Astrocyte (in vitro differentiated cells and primary cell): ENCODE results near the gene IVNS1ABP. TPM values are rescaled to one million over a fixed set of nuclear protein-coding genes. Genes with fewer than 3 reads are reported as not detected.

ENCODE experiments used
- DNase-seq: peaks from one replicate; pipeline ENCODE4 v3.0.0-alpha.2; 2010; ENCODE audit warnings: low read depth
- FAIRE-seq: peaks from 2 replicates; lab custom pipeline; 2011; peaks lifted over from hg19 to GRCh38; lab: Jason Lieb, UNC
- H2AFZ ChIP-seq: 2 replicates; pipeline ENCODE4 v1.6.0; 2012; ENCODE audit warnings: low read depth, low read length, inconsistent platforms
- H3K27ac ChIP-seq: 2 replicates; pipeline ENCODE4 v1.5.1; 2011; ENCODE audit warnings: low read depth, low read length, inconsistent platforms
- H3K27me3 ChIP-seq: 2 replicates; pipeline ENCODE4 v1.6.0; 2011; ENCODE audit warnings: low read length, inconsistent platforms; ENCODE audit not compliant: insufficient read depth
- H3K36me3 ChIP-seq: 2 replicates; pipeline ENCODE4 v1.5.1; 2011; ENCODE audit warnings: low read length, inconsistent platforms; ENCODE audit not compliant: insufficient read depth
- H3K4me1 ChIP-seq: 2 replicates; pipeline ENCODE4 v1.5.1; 2011; ENCODE audit warnings: low read length, inconsistent platforms; ENCODE audit not compliant: insufficient read depth
- H3K4me2 ChIP-seq: 2 replicates; pipeline ENCODE4 v1.6.0; 2012; ENCODE audit warnings: low read length, inconsistent platforms
- H3K4me3 ChIP-seq: 2 replicates; pipeline ENCODE4 v1.5.1; 2011; ENCODE audit warnings: low read depth, mild to moderate bottlenecking, low read length, inconsistent platforms; ENCODE audit not compliant: insufficient read depth
- H3K79me2 ChIP-seq: 2 replicates; pipeline ENCODE4 v1.6.0; 2012; ENCODE audit warnings: mild to moderate bottlenecking, low read length, inconsistent platforms; ENCODE audit not compliant: insufficient read depth
- H3K9ac ChIP-seq: 2 replicates; pipeline ENCODE4 v1.6.0; 2012; ENCODE audit warnings: mild to moderate bottlenecking, low read length, inconsistent platforms
- H3K9me3 ChIP-seq: 2 replicates; pipeline ENCODE4 v1.5.1; 2012; ENCODE audit warnings: low read depth, mild to moderate bottlenecking, low read length, inconsistent platforms; ENCODE audit not compliant: insufficient read depth
- H4K20me1 ChIP-seq: 2 replicates; pipeline ENCODE4 v1.6.0; 2012; ENCODE audit warnings: low read length, inconsistent platforms; ENCODE audit not compliant: insufficient read depth
- H3K27ac Mint-ChIP-seq: one replicate; pipeline ENCODE4 v1.8.0; 2021; ENCODE audit warnings: mild to moderate bottlenecking, mixed read lengths; ENCODE audit not compliant: unreplicated experiment
- H3K27me3 Mint-ChIP-seq: one replicate; pipeline ENCODE4 v1.8.0; 2021; ENCODE audit warnings: low read depth, mixed read lengths; ENCODE audit not compliant: unreplicated experiment
- H3K36me3 Mint-ChIP-seq: one replicate; pipeline ENCODE4 v1.8.0; 2021; ENCODE audit warnings: low read depth, mixed read lengths; ENCODE audit not compliant: unreplicated experiment
- H3K4me1 Mint-ChIP-seq: one replicate; pipeline ENCODE4 v1.8.0; 2021; ENCODE audit warnings: low read depth, mixed read lengths; ENCODE audit not compliant: unreplicated experiment
- H3K4me3 Mint-ChIP-seq: one replicate; pipeline ENCODE4 v1.8.0; 2021; ENCODE audit warnings: mild to moderate bottlenecking, moderate library complexity, mixed read lengths; ENCODE audit not compliant: unreplicated experiment
- H3K9me3 Mint-ChIP-seq: one replicate; pipeline ENCODE4 v1.8.0; 2021; ENCODE audit warnings: mild to moderate bottlenecking, mixed read lengths; ENCODE audit not compliant: unreplicated experiment
- CTCF ChIP-seq: IDR thresholded peaks from 2 replicates; pipeline ENCODE4 v1.5.1; 2011; ENCODE audit warnings: low read depth, mild to moderate bottlenecking, inconsistent platforms, low read length, moderate library complexity; ENCODE audit not compliant: insufficient read depth
- EZH2 ChIP-seq: IDR thresholded peaks from 2 replicates; pipeline ENCODE4 v1.6.1; 2012; ENCODE audit warnings: mild to moderate bottlenecking, low read length, inconsistent platforms; ENCODE audit not compliant: insufficient read depth
- total RNA-seq: library from RNA; stranded (reverse); gene quantifications from 2 replicates; pipeline ENCODE4 v1.2.1, GENCODE V29; 2021

The IVNS1ABP gene
- total RNA-seq, 1 donor from 2014 or later, result 107 TPM

DNA sequence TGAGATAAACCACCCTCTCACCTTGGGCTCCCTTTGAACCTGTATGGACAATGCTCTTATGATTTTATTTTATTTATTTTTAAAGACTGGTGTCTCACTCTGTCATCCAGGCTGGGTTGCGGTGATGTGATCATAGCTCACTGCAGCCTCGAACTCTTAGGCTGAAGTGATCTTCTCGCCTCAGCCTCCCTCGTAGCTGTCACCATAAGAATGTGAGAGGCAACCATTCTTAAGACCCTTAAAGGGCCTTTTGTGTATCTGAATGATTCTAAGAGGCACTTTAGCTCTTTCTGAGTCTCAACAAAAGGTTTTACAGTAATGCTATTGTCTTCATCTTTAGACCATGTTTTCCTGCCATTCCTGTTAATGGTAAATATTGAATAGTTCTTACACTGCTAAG is 67.0 kb downstream of the IVNS1ABP start:
- Histone ChIP-seq H3K36me3 (no peaks in the 10 kb centered on the region), H3K4me1 (no peaks in the 10 kb centered on the region), H3K79me2 (no peaks in the 10 kb centered on the region), H3K4me2 (no peak overlapping the region), H2AFZ (no peak overlapping the region), H3K4me3 (no peak overlapping the region), H3K9me3 (no peaks in the 10 kb centered on the region), H3K27ac (no peak overlapping the region), H3K27me3 (no peaks in the 10 kb centered on the region), H4K20me1 (no peaks in the 10 kb centered on the region), H3K9ac (no peak overlapping the region)
- Mint-ChIP-seq H3K9me3 (no peaks in the 10 kb centered on the region), H3K4me1 (no peaks in the 10 kb centered on the region), H3K27me3 (no peaks in the 10 kb centered on the region), H3K36me3 (no peaks in the 10 kb centered on the region), H3K4me3 (no peak overlapping the region), H3K27ac (no peak overlapping the region)
- no peak for DNase-seq
- FAIRE-seq, result no peak
- TF ChIP-seq CTCF, result no peak
- no peak for TF ChIP-seq EZH2

DNA sequence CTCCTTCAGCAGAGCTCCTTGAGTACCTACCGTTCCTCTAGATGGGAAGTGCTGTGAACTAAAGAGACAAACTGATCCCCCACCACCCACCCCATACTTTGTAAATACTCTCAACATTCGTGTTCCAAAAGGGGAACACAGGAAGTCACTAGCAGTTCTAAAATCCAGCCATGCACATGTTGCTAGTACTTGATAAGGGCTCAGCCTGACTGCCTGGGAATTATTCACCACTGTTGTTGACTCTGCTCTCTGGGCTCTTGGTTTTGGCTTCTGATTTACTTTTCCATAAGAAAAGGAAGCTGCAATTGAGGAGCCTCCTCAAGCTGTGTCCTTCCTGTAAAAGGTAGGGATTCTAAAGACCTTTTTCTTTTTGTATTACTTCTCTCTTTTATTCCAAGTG is 67.5 kb downstream of the IVNS1ABP start:
- no peak for FAIRE-seq
- H2AFZ ChIP-seq, result no peak overlapping the region
- no peaks in the 10 kb centered on the region for H3K79me2 ChIP-seq
- H3K27ac Mint-ChIP-seq, result no peak overlapping the region
- no peaks in the 10 kb centered on the region for H3K4me1 Mint-ChIP-seq
- no peaks in the 10 kb centered on the region for H3K36me3 Mint-ChIP-seq
- no peaks in the 10 kb centered on the region for H3K9me3 ChIP-seq
- TF ChIP-seq CTCF (no peak), EZH2 (no peak)
- no peaks in the 10 kb centered on the region for H3K27me3 Mint-ChIP-seq
- no peaks in the 10 kb centered on the region for H3K4me1 ChIP-seq
- no peak overlapping the region for H3K4me2 ChIP-seq
- H3K36me3 ChIP-seq, result no peaks in the 10 kb centered on the region
- H3K4me3 Mint-ChIP-seq, result no peak overlapping the region
- no peaks in the 10 kb centered on the region for H3K27me3 ChIP-seq
- H3K4me3 ChIP-seq, result no peak overlapping the region
- DNase-seq, result no peak
- H4K20me1 ChIP-seq, result no peaks in the 10 kb centered on the region
- H3K27ac ChIP-seq, result no peak overlapping the region
- H3K9me3 Mint-ChIP-seq, result no peaks in the 10 kb centered on the region
- H3K9ac ChIP-seq, result no peak overlapping the region

Other genes with a start within 250 kb of the IVNS1ABP start
- gene TRMT1L, start 160.3 kb downstream of the IVNS1ABP start, total RNA-seq, result 14.9 and 17.0 TPM in 2 replicates
- 4.6 and 5.4 TPM in 2 replicates for gene SWT1, start 160.1 kb downstream of the IVNS1ABP start, total RNA-seq